DMS79 treated with DMSO at 0.1 percent for 48 hours (cell line): ENCODE measurements around the gene PARN.
"Not testable (repeated sequence)": the region's sequence is repeated elsewhere in the genome, so short reads cannot be mapped to it uniquely, and the experiment has no call there.

Source experiments
- DNase-seq: peaks from one replicate; lab custom pipeline; 2025; lab: John Stamatoyannopoulos, UW

Gene PARN

GRCh38 chr16:14400978-14401710, 228.9 kb downstream of the PARN start:
- DNase-seq = not testable (repeated sequence)

GRCh38 chr16:14400285-14400977, 229.6 kb downstream of the PARN start:
- DNase-seq = no peak

- no peak for DNase-seq
Observed at GRCh38 chr16:14399378-14400284, 230.4 kb downstream of the PARN start.

- DNase-seq = no peak
Observed at GRCh38 chr16:14398014-14398717, 231.9 kb downstream of the PARN start.

- DNase-seq = not testable (repeated sequence)
Observed at GRCh38 chr16:14395710-14396304, 234.3 kb downstream of the PARN start.

DNA sequence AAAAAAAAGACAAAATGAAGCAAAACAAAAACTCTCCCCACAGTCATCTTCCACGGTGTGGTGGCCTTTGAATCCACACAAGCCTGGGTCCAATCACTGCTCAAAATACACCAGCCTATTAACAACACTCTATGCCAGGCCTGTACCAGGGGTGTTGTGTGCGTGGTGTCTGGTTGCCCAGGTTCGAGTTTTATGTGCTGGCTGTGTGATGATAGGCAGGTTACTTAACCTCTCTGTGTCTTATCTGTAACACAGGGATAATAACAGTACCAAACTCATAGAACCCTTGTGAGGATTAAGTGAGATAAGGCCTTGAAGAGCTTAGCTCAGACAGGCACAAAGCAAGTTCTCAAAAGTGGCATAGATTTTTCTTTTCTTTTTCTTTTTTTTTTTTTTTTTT, 235.2 kb downstream of the PARN start:
- DNase-seq = no peak

GRCh38 chr16:14392960-14393359, 237.1 kb downstream of the PARN start:
- DNase-seq = no peak

DNA sequence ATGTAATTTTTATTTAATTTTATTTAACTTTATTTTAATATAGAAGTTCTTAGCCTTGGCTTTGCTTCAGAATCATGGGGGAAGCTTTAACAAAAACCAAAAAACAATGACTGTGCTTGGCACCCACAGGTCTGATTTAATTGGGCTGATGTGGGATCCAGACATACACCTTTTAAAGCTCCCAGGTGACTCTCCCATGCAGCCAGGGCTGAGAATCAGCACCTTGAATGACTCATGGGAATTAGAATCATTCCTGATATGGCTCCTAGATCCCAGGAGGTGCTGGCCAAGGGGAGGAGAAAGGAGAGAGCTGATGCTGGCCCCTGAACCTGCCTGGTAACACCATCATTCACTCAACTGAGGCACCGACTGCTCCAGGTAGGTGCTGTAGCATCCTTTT, 240.7 kb downstream of the PARN start:
- no peak for DNase-seq

DNA sequence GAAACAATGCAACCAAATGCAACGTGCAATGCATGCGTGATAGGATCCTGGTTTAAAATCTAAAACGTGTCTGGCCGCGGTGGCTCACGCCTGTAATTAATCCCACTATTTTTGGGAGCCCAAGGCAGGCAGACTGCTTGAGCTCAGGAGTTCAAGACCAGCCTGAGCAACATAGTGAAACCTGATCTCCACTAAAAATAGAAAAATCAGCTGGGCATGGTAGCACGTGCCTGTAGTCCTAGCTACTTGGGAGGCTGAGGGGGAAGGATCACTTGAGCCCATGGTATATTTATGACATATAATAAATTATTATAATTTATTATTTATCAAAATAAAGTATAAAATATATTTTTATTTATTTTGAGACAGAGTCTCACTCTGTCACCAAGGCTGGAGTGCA, 241.8 kb downstream of the PARN start:
- DNase-seq = no peak

DNA sequence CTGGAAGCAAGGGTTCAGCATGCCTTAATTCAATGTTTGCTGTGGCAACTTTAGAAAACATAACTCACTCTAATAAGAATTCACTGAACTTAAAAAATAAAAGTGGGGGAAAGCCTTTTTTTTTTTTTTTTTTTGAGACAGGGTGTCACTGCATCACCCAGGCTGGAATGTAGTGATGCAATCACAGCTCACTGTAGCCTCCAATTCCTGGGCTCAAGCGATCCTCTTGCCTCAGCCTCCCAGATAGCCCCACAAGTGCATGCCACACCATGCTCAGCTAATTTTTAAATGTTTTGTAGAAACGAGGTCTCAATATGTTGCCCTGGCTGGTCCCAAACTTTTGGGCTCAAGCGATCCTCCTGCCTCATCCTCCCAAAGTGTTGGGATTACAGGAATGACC, 243.9 kb downstream of the PARN start:
- DNase-seq = no peak
